ENCODE measurements around the gene EEF1AKMT1. TPM values are rescaled to one million over a fixed set of nuclear protein-coding genes. Genes with fewer than 3 reads are reported as not detected.

The EEF1AKMT1 gene
- total and polyA plus RNA-seq, 2 experiments from 2014 or later = 3.2 to 7.6 TPM

DNA sequence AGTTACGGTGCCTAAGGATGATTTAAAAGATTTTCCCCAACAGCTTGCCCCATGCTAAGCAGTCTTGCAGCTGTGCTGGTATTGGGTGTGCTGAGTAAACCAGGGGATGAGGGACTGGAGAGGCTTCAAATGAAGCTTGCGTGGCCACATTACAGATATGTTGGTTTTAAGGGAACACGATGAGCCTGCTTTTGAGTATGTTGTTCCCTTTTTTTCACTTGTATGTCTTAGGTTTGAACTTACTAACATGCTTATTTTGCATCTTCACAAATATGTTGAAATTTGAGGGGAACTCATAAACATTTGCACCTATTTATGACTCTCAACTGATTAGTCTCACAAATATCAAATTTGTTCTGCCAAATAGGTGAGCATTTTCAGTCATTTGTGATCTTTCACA lies 72.3 kb downstream of the EEF1AKMT1 start:
- H3K4me1 ChIP-seq (ENCODE audit: insufficient read depth) = peaks cover 7% of the 10 kb centered on the region
- no peak overlapping the region for H2AFZ ChIP-seq
- ATAC-seq (no peak), DNase-seq (ENCODE audit: low spot score) (no peak)
- H3K4me1 Mint-ChIP-seq = peaks cover 8% of the 10 kb centered on the region
- peaks cover 4% of the 10 kb centered on the region; the same call in 1 of the 2 replicates for H3F3A ChIP-seq (replicated peaks; ENCODE audit: low read depth)
- no peaks in the 10 kb centered on the region for H3K9me2 ChIP-seq (ENCODE audit: insufficient read depth)
- no peak overlapping the region for H3K4me2 ChIP-seq
- no peak overlapping the region for H3K4me3 ChIP-seq
- no peak overlapping the region for H3K27ac Mint-ChIP-seq
- no peak overlapping the region for H3K4me3 Mint-ChIP-seq
- peaks cover 33% of the 10 kb centered on the region for H3K27me3 ChIP-seq (ENCODE audit: insufficient read depth)
- peaks cover 44% of the 10 kb centered on the region for H3K27me3 Mint-ChIP-seq (ENCODE audit: insufficient read depth, low read depth, poor library complexity)
- H3K36me3 ChIP-seq (ENCODE audit: insufficient read depth) = no peaks in the 10 kb centered on the region
- no peaks in the 10 kb centered on the region for H4K20me1 ChIP-seq (replicated peaks; ENCODE audit: insufficient read depth)
- no peaks in the 10 kb centered on the region for H3K9me3 Mint-ChIP-seq
- H3K36me3 Mint-ChIP-seq (ENCODE audit: low read depth) = no peaks in the 10 kb centered on the region; the same call in 2 of the 3 replicates
- no peaks in the 10 kb centered on the region for H3K79me2 ChIP-seq (replicated peaks; ENCODE audit: insufficient read depth)
- no peak overlapping the region for H3K27ac ChIP-seq (ENCODE audit: low read depth)
- TF ChIP-seq ZNF114 (CRISPR knock-in tag; IDR thresholded peaks at IDR 0.05) (no peak), STAT1 (IDR thresholded peaks at IDR 0.05; ENCODE audit: unreplicated experiment) (no peak), JUNB (IDR thresholded peaks at IDR 0.05; ENCODE audit: unreplicated experiment) (no peak), POLR2AphosphoS5 (IDR thresholded peaks at IDR 0.05; ENCODE audit: low read depth) (no peak), ZNF331 (CRISPR knock-in tag; IDR thresholded peaks at IDR 0.05; ENCODE audit: low read depth) (no peak), CREB1 (CRISPR knock-in tag; IDR thresholded peaks at IDR 0.05; ENCODE audit: low read depth) (no peak), NANOG (IDR thresholded peaks at IDR 0.05; ENCODE audit: borderline replicate concordance) (no peak)
- TF ChIP-seq, protein P1, sequence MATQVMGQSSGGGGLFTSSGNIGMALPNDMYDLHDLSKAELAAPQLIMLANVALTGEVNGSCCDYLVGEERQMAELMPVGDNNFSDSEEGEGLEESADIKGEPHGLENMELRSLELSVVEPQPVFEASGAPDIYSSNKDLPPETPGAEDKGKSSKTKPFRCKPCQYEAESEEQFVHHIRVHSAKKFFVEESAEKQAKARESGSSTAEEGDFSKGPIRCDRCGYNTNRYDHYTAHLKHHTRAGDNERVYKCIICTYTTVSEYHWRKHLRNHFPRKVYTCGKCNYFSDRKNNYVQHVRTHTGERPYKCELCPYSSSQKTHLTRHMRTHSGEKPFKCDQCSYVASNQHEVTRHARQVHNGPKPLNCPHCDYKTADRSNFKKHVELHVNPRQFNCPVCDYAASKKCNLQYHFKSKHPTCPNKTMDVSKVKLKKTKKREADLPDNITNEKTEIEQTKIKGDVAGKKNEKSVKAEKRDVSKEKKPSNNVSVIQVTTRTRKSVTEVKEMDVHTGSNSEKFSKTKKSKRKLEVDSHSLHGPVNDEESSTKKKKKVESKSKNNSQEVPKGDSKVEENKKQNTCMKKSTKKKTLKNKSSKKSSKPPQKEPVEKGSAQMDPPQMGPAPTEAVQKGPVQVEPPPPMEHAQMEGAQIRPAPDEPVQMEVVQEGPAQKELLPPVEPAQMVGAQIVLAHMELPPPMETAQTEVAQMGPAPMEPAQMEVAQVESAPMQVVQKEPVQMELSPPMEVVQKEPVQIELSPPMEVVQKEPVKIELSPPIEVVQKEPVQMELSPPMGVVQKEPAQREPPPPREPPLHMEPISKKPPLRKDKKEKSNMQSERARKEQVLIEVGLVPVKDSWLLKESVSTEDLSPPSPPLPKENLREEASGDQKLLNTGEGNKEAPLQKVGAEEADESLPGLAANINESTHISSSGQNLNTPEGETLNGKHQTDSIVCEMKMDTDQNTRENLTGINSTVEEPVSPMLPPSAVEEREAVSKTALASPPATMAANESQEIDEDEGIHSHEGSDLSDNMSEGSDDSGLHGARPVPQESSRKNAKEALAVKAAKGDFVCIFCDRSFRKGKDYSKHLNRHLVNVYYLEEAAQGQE (IDR thresholded peaks at IDR 0.05; ENCODE audit: unreplicated experiment) = no peak
- TF ChIP-seq, protein P2, sequence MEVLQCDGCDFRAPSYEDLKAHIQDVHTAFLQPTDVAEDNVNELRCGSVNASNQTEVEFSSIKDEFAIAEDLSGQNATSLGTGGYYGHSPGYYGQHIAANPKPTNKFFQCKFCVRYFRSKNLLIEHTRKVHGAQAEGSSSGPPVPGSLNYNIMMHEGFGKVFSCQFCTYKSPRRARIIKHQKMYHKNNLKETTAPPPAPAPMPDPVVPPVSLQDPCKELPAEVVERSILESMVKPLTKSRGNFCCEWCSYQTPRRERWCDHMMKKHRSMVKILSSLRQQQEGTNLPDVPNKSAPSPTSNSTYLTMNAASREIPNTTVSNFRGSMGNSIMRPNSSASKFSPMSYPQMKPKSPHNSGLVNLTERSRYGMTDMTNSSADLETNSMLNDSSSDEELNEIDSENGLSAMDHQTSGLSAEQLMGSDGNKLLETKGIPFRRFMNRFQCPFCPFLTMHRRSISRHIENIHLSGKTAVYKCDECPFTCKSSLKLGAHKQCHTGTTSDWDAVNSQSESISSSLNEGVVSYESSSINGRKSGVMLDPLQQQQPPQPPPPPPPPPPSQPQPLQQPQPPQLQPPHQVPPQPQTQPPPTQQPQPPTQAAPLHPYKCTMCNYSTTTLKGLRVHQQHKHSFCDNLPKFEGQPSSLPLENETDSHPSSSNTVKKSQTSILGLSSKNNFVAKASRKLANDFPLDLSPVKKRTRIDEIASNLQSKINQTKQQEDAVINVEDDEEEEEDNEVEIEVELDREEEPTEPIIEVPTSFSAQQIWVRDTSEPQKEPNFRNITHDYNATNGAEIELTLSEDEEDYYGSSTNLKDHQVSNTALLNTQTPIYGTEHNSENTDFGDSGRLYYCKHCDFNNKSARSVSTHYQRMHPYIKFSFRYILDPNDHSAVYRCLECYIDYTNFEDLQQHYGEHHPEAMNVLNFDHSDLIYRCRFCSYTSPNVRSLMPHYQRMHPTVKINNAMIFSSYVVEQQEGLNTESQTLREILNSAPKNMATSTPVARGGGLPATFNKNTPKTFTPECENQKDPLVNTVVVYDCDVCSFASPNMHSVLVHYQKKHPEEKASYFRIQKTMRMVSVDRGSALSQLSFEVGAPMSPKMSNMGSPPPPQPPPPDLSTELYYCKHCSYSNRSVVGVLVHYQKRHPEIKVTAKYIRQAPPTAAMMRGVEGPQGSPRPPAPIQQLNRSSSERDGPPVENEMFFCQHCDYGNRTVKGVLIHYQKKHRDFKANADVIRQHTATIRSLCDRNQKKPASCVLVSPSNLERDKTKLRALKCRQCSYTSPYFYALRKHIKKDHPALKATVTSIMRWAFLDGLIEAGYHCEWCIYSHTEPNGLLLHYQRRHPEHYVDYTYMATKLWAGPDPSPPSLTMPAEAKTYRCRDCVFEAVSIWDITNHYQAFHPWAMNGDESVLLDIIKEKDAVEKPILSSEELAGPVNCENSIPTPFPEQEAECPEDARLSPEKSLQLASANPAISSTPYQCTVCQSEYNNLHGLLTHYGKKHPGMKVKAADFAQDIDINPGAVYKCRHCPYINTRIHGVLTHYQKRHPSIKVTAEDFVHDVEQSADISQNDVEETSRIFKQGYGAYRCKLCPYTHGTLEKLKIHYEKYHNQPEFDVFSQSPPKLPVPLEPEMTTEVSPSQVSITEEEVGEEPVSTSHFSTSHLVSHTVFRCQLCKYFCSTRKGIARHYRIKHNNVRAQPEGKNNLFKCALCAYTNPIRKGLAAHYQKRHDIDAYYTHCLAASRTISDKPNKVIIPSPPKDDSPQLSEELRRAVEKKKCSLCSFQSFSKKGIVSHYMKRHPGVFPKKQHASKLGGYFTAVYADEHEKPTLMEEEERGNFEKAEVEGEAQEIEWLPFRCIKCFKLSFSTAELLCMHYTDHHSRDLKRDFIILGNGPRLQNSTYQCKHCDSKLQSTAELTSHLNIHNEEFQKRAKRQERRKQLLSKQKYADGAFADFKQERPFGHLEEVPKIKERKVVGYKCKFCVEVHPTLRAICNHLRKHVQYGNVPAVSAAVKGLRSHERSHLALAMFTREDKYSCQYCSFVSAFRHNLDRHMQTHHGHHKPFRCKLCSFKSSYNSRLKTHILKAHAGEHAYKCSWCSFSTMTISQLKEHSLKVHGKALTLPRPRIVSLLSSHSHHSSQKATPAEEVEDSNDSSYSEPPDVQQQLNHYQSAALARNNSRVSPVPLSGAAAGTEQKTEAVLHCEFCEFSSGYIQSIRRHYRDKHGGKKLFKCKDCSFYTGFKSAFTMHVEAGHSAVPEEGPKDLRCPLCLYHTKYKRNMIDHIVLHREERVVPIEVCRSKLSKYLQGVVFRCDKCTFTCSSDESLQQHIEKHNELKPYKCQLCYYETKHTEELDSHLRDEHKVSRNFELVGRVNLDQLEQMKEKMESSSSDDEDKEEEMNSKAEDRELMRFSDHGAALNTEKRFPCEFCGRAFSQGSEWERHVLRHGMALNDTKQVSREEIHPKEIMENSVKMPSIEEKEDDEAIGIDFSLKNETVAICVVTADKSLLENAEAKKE (CRISPR knock-in tag; IDR thresholded peaks at IDR 0.05) = no peak

All from GM23338 (cell line).